RPMI8226 (cell line): ENCODE results near the gene CEP350.

Source experiments
- DNase-seq: peaks from one replicate; pipeline ENCODE4 v3.0.0-alpha.2; 2015

Gene CEP350

GRCh38 chr1:180163041-180163440 lies 208.4 kb downstream of the CEP350 start:
- DNase-seq, result no peak
